Stimulated activated CD4-positive, alpha-beta T cell treated with anti-CD3 and anti-CD28 coated beads, Interleukin-2, amount 100 ng/mL, for 4 hours (primary cell): ENCODE measurements around the gene LMAN1L.
"Not testable (repeated sequence)": the region's sequence is repeated elsewhere in the genome, so short reads cannot be mapped to it uniquely, and the experiment has no call there.

Experiments used
- DNase-seq: peaks from one replicate; pipeline ENCODE4 v3.0.0-alpha.2; 2020; ENCODE audit warnings: low read depth

Gene LMAN1L

GRCh38 chr15:74782259-74783071, 30.2 kb upstream of the LMAN1L start:
- DNase-seq, result no peak

DNA sequence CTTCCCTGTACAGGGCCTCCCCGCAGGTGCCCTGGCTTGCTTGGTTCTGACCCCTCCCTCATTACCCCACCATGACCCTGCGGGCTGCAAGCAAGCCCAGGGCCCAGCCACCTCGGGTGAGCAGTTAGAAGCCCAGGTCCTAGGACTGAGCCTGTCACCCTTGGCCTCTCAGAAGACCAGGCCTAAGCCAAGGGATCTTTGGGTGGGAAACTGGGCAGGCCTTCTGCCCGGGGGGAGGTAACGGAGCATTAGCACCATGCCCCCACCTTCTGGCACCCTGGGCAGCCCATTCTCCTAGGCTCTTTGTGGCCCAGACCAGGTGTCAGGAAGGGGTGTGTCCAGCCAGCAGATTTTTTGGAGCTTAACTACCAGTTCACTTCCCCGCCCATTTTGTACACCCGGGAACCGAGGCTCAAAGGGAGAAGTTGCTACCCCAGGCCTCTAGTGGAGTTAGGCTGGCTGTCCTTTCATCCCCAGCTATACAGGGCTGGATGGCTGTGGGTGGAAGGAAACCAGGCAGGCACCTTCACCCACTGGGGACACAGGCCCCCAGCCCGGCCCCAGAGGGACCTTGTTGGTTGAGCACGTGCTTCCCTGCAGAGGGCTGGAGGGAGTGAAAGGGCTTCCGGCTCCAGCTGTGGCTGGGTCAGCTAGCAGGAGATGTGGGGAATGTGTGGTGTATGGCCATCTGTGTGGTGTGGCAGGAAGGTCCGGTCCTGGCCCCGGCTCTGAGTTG, 29.4 kb upstream of the LMAN1L start:
- no peak for DNase-seq

DNA sequence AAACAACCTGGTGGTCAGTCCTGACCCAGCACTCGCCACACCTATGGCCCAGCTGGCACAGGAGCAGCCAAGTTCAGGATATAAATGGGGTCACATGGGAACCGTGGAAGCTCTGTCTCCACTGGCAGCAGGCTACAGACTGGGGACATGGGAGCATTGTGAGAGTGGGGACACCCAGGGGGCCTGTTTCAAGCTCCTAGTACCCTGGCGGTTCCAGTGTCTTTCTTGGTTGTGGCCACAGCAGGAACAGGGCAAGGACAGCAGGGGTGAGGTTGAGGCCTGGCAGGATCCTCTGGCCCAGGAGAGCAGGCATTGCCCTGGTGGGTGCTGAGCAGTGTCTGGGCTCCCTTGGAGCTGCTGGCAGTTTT, 28.8 kb upstream of the LMAN1L start:
- no peak for DNase-seq

DNA sequence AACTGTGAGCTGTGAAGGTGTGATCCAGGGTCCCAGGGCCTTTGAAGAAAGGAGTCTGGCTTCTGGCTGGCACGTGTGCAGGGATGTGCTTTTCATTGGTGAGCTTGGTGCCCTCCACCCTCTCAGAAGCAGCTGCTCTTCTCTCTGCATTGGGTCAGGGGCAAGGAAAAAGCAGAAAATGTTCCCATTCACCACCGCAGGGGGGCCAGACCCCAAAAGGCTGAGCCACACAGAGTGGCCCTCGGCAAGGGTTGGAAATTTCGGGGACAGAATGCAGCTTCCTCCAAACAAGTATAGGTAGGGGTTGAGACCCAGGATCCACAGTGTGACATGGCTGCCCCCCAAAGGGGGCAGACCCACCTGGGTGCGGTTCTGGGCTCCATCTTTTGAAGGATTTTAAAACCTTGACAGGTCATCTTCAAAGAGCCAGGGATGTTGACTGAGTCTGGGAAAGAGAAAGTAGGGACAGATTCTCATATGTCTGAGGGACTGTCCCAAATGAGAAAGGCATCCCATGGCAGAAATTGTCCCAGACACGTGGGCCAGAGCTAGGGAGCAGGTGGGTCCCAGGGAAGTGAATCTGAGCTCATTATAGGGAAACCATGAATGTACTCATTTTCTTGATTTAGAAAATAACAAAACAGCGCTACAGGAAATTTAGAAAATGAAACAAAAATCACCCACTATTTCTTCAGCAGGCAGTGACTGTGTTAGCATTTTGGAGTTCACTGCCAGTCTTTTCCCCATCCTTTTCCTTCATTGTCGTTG, 28.0 kb upstream of the LMAN1L start:
- DNase-seq, result no peak

DNA sequence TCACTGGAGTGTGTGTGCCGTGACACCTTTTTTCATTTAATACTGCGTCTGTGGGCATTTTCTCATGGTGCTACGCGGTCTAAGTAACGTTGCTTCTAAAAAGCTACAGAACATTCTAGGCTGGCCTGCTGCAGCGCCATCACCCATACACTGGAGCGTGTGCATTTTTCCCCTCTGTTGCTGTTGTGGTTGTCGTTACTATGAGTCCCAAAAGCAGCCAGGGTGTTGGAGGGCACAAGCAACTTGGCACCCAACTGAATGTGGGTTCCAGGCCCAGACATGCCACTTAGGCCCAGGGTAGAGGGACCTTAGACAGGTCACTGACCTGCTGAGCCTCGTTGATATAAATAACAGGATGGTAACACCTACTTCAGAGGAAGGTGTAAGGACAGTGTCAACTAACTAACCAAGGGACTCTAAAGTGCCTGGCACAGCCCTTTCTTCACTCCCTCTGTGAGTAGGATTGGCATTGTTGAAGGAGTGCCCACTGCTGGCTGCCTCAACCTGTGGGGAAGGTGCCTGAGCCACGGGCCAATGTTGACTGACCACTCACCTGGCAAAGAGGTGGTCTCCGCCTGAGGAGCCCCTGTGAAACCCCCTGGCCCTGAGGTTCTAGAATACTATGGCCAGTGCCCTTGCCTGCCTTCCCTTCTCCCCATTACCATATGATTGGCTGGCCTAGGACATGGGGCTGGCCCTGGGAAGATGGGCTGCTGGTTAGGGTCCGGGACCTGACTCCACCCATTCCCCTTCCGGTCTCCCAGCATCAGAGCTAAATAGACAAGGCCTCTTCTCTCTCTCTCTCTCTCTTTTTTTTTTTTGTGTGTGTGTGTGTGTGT, 27.2 kb upstream of the LMAN1L start:
- no peak for DNase-seq

DNA sequence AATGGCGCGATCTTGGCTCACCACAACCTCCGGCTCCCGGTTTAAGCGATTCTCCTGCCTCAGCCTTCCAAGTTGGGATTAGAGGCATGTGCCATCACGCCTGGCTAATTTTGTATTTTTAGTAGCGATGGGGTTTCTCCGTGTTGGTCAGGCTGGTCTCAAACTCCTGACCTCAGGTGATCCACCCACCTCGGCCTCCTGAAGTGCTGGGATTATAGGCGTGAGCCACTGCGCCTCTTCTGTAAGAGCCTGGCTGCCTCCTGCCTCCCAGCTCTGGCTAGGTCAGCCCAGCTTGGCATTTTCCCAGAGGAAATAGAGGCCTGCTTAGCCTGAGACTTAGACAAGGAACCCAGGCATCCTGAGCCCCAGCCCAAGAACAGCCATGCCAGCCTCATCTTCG, 26.6 kb upstream of the LMAN1L start:
- not testable (repeated sequence) for DNase-seq

DNA sequence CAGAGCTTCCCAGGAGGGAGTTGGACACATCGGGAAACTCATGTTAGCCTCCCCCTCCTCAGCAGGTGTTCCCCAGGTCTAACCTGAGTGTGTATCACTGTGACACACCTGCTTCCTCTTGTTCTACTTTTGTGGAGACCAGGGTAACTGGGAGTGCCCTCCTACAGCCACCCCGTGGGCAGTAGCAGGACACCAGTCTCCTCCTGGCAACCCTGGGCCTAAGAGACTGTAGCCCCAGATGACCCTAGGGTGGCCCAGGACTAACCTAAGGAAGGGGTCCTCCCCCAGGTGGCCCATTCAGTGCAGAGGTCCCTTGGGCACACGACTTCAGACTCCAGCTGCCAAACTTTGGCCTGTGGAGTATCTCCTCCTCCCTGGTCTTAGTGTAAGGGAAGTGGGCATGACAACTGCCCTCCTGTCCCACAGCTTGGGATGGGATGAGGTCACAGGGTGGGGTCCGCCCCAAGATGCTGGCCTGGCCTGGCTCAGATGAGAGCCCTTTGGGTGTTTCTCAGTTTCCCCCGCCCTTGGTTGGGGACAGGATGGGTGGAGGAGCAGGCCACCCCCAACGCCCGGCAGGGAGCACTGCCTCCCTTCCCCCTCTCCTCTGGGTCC, 26.0 kb upstream of the LMAN1L start:
- DNase-seq, result no peak

GRCh38 chr15:74787251-74788041, 25.2 kb upstream of the LMAN1L start:
- peak; percentile 85 for DNase-seq

GRCh38 chr15:74788042-74788682, 24.5 kb upstream of the LMAN1L start:
- DNase-seq, result no peak

- DNase-seq, result no peak
These were observed 23.9 kb upstream of the LMAN1L start for GRCh38 chr15:74788683-74789151.

DNA sequence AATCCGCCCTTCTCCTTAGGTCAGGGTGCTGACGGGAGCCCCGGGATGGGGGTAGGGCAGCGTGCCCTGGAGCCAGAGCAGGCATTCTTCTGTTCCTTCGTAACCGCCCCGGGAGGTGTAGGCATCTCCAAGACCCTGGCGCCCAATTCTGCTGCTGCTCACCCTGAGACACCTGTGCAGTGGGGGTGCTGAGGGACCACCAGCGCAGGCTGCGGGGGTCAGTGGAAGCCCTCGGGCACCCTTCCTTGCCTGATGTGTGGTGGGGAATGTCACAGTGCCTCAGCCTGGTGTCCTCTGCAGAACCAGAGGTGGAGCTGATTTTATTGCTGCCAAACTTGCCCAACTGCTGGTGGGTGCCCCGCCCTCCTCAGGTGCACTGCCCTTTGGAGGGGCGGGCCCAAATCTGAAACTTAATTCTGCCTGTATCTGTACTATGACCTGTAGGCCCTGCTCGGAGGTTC, 23.4 kb upstream of the LMAN1L start:
- no peak for DNase-seq

DNA sequence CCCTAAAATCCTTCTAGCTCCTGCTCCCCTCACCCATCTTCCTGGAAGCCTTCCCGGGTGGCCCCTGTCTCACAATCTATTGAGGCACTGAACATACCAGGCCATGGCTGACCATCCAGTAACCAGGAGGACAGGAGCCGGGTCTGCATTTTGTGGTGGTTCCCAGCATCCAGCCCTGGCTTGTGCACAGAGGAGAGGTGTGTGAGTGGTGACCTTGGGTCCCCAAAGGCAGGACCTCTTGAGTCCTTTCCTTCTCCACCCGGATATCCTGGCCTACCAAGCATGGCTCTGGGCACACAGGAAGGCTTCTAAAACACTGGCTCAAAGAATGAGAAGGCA, 22.9 kb upstream of the LMAN1L start:
- no peak for DNase-seq

- DNase-seq, result no peak
These were observed 22.3 kb upstream of the LMAN1L start for GRCh38 chr15:74790080-74790916.

GRCh38 chr15:74791007-74791406, 21.6 kb upstream of the LMAN1L start:
- DNase-seq, result no peak

- DNase-seq, result no peak
These were observed 21.0 kb upstream of the LMAN1L start for GRCh38 chr15:74791667-74792066.

DNA sequence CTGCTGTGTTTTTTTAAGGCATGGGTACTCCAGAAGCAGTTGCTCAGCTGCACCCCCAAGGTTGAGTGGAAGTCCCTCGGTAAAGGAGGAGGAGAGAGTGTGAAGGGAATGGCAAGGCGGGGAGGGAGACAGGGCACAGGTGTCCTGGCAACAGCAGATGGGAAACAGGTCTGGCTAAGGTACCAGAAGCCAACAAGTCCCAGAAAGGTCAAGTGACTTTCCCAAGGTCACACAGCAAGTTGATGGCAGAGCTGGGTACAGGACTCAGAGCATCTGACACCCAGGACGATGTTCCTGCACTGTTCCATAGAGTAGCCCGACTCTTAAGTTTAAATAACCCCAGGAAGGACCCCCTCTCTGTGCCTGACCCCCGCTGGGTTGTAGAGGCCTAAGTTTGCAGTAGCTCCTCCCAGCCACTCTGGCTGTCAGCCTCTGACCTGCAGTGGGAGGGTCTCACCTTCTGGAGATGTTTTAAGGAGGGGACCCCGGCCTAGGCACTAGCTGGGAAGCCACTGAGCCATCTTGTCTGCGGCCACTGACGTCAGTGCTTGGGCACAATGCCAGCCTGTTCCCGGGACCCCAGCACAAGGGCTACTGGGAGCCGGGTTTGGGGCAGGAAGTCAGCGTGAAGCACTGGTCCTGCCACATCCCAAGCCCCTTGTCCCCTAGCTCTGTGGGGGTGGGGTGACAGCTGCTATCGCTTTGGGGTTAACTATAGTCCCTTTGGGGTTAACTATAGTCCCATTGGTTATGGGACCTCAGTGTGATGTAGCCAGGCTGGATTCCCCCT, 20.2 kb upstream of the LMAN1L start:
- no peak for DNase-seq

DNA sequence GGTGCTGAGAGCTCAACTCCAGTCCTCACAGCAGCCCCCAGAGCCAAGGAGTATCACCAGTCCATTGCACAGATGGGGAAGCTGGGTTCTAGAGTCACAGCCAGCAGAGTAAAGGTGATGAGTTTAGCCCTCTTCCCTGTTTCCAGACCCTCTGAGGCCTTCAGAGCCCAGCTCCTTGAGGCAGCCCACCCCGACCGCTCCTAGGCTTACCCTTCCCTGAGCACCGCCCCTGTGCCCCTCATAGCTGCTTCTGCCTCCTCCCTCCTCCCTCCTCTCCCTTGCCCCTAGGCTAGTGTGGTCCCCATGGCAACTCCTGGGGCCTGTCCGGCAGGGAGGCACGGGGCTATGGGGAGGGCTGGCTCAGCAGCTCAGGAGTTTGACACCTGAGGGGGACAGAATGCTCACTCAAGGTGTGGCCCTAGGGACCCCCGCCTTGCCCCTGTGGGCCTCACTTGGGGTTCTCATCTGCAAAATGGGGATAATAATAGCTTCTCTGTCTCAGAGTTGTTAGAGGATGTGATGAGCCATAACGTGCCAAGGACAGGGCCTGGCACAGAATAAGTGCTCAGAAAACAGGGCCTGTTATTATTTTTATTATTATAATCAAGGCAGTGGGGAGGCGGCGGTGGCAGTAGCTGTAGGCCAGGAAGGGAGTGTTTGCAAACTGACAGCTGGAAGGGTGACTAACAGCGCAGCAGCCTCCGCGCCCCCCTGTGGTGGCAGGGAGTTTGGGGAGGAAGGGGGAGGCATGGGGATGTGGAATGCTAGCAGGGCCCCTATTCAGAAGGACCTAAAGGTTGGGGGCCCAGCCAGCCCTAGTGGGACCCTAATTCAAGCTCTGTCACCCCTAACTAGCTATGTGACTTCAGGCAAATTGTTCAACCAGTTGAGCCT, 19.3 kb upstream of the LMAN1L start:
- DNase-seq, result peak; percentile 63
